SU-DHL-6 (cell line): ENCODE measurements around the gene AGO4.

Experiments
- EZH2phosphoT487 ChIP-seq: fragments of 200-600 bp; sonication (generic), shearing (Covaris generic); conservative IDR thresholded peaks from 2 replicates; pipeline ENCODE4 v1.6.1; 2018; ENCODE audit warnings: mild to moderate bottlenecking, antibody characterized with exemption, low read length, moderate library complexity, mixed read lengths
- TF ChIP-seq, protein P1 (sequence below): fragments of 200-600 bp; sonication (generic); IDR thresholded peaks from one replicate; pipeline ENCODE4 v1.5.1; 2017; ENCODE audit warnings: antibody characterized with exemption, mild to moderate bottlenecking, low read length, moderate library complexity; ENCODE audit not compliant: insufficient read depth, poor library complexity, severe bottlenecking

DNA sequence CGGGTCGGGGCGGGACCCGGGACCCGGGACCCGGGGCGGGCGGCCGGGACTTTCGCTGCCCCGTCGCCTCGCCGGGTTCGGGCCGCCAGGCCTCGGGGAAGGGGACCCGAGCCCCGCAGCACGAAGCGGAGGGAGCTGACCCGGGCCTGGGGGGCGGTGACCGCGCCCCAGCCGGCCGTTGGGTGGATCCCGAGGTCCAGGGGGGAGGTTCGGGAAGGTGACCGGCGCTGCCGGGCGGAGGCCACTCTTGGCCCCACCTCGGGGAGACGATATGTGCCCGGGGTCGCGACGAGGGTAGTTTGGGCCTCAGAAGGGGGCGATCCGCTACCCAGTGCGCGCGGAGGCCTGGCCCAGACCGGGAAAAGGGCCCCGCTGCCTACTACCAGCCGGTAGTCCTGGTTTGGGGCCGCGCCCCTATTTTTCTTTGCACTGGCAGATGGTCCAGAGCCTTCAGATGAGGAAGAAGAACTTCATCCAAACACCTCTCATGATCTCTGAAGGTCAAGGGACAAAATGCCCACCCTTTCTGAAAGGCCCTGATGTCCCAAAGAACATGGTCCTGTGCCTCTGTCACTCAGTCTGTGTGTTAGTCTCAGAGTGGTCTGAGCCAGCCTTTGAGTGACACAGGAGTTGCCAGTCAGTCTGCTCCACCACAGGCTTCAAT is 766 bp downstream of the AGO4 start:
- TF ChIP-seq, protein P1, sequence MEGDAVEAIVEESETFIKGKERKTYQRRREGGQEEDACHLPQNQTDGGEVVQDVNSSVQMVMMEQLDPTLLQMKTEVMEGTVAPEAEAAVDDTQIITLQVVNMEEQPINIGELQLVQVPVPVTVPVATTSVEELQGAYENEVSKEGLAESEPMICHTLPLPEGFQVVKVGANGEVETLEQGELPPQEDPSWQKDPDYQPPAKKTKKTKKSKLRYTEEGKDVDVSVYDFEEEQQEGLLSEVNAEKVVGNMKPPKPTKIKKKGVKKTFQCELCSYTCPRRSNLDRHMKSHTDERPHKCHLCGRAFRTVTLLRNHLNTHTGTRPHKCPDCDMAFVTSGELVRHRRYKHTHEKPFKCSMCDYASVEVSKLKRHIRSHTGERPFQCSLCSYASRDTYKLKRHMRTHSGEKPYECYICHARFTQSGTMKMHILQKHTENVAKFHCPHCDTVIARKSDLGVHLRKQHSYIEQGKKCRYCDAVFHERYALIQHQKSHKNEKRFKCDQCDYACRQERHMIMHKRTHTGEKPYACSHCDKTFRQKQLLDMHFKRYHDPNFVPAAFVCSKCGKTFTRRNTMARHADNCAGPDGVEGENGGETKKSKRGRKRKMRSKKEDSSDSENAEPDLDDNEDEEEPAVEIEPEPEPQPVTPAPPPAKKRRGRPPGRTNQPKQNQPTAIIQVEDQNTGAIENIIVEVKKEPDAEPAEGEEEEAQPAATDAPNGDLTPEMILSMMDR, result no peak
- no peak for TF ChIP-seq EZH2phosphoT487
